ENCODE data around the gene COTL1. TPM values are rescaled to one million over a fixed set of nuclear protein-coding genes. Genes with fewer than 3 reads are reported as not detected.
"Not testable (repeated sequence)": the region's sequence is repeated elsewhere in the genome, so short reads cannot be mapped to it uniquely, and the experiment has no call there.

Gene COTL1
- total RNA-seq, 2 experiments from 2014 or later: 837 to 887 TPM

DNA sequence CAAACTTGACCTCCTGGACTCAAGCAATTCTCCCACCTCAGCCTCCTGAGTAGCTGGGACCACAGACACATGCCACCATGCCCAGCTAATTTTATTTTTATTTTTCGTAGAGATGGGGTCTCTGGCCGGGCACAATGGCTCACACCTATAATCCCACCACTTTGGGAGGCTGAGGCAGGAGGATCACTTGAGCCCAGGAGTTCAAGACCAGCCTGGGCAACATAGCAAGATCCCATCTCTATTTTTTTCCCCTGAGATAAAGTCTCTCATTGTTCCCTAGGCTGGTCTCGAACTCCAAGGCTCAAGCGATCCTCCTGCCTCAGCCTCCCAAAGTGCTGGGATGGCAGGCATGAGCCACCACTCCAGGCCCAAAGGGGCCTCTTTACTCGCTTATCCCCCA lies 59.0 kb downstream of the COTL1 start:
- ATAC-seq; H3K27me3 Mint-ChIP-seq (ENCODE audit: low read depth); CTCF ChIA-PET: not testable (repeated sequence)

DNA sequence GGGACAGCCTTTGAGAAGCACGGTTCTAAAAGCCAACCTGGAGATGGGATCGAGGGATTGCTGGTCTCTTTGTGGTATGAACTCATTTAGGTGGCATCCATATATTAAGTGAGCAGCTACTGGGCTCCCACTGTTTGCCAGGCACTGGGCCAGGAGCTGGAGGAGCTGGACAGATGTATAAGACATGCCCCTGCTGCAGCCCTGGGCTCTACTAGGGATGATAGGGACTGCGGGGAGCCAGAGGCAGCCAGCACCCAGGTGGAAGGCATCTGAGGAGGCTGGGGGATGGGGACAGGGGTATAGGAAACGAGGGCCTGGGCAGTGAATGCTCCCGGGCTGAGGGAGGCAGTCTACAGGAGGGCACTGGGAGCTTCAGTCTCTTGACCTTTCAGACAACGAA lies 60.4 kb downstream of the COTL1 start:
- Mint-ChIP-seq H3K27me3 (ENCODE audit: low read depth) (no peaks in the 10 kb centered on the region), H3K36me3 (ENCODE audit: low read depth) (peaks cover 29% of the 10 kb centered on the region), H3K4me3 (no peak overlapping the region), H3K4me1 (ENCODE audit: low read depth) (peaks cover 33% of the 10 kb centered on the region), H3K27ac (peak overlapping the region; percentile 20), H3K9me3 (ENCODE audit: insufficient read depth) (no peaks in the 10 kb centered on the region)
- CTCF ChIA-PET: interaction anchor here (1.1 to 1.4 kb wide), 3 partner anchors 38 to 181 kb away, joined by 3 to 4 read pairs (median 3); no protein-coding TSS in a partner anchor
- no peak for DNase-seq
- POLR2A ChIA-PET: no interaction called here
- no peak for ATAC-seq

More for the DNA sequence above, 59.0 kb downstream of the COTL1 start:
- Mint-ChIP-seq H3K4me1 (ENCODE audit: low read depth) (peaks cover 33% of the 10 kb centered on the region), H3K36me3 (ENCODE audit: low read depth) (peaks cover 27% of the 10 kb centered on the region)
- not testable (repeated sequence) for DNase-seq; H3K9me3 Mint-ChIP-seq (ENCODE audit: insufficient read depth); H3K4me3 Mint-ChIP-seq; H3K27ac Mint-ChIP-seq
- POLR2A ChIA-PET: interaction anchor here (0.7 kb wide), 1 partner anchor 11 kb away, joined by 3 read pairs; no protein-coding TSS in a partner anchor

DNA sequence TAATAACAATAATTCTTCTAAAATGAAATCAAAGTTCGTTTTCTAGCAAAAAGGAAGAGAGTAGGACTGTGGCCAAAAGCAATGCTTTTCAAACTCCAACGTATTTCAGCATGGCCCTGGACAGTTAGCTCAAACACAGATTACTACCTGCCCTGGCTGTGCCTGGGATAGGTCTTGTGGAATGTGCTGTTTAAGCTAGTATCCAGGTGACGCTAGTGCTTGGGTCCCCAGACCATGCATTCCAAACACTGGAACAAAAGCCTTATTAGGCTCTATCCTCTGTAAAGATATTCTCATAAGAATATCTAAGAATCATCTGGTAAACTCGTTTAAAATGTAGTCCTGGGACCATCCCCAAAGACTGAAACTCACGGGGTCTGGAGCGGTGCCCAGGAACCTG lies 60.8 kb downstream of the COTL1 start:
- Mint-ChIP-seq H3K36me3 (ENCODE audit: low read depth) (peaks cover 29% of the 10 kb centered on the region), H3K4me3 (no peak overlapping the region), H3K4me1 (ENCODE audit: low read depth) (peaks cover 33% of the 10 kb centered on the region), H3K27ac (no peak overlapping the region), H3K9me3 (ENCODE audit: insufficient read depth) (no peaks in the 10 kb centered on the region), H3K27me3 (ENCODE audit: low read depth) (no peaks in the 10 kb centered on the region)
- no peak for ATAC-seq
- POLR2A ChIA-PET: no interaction called here
- DNase-seq: no peak
- CTCF ChIA-PET: interaction anchor here (1.1 to 11.7 kb wide), 4 partner anchors 38 to 181 kb away, joined by 3 to 172 read pairs (median 4); no protein-coding TSS in a partner anchor

DNA sequence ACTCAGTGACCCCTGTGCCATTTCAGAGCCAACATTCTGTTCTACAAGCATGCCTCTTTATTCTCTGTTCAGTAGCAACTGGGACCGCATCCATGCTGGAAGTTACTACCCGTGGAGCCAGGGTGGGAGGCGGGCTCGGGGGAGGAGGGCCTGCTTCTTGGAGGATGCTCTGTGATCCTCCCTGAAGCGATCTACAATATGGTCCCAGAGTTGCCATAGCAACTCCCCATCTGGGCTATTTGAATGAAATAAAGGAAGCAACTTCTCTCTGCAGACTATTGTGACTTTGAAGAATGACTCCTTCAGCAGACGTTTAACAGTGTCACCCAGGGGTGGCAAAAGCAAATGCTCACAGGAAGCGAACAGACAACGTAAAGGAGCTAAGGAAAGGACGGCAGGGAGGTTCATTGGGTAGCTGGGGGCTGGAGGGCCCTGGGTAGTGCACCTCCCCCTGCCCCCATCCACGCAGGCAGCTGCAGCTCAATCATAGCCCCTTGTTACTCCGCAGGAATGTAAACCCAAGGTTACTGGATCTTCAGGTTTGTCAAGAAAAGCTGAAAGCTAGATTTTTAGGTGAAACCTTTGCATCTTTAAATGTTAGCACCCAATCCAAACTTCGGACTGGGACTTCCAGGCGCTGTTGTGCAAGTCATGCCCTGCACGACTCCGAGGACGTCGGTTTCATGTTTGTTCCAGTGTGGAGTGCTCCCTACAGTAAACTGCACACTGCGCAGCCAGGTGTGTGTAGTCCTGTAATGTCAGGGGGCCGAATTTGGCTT lies 62.3 kb downstream of the COTL1 start:
- no peak overlapping the region for H3K4me3 Mint-ChIP-seq
- H3K4me1 Mint-ChIP-seq (ENCODE audit: low read depth): peaks cover 35% of the 10 kb centered on the region
- H3K27me3 Mint-ChIP-seq (ENCODE audit: low read depth): no peaks in the 10 kb centered on the region
- ATAC-seq (no peak), DNase-seq (no peak)
- CTCF ChIA-PET: interaction anchor here (0.6 to 11.7 kb wide), 7 partner anchors 12 to 183 kb away, joined by 3 to 172 read pairs (median 5); no protein-coding TSS in a partner anchor
- H3K9me3 Mint-ChIP-seq (ENCODE audit: insufficient read depth): no peaks in the 10 kb centered on the region
- H3K36me3 Mint-ChIP-seq (ENCODE audit: low read depth): peaks cover 31% of the 10 kb centered on the region
- peak overlapping the region; percentile 53 for H3K27ac Mint-ChIP-seq
- POLR2A ChIA-PET: interaction anchor here (3.1 kb wide), 1 partner anchor 41 kb away, joined by 26 read pairs; no protein-coding TSS in a partner anchor

DNA sequence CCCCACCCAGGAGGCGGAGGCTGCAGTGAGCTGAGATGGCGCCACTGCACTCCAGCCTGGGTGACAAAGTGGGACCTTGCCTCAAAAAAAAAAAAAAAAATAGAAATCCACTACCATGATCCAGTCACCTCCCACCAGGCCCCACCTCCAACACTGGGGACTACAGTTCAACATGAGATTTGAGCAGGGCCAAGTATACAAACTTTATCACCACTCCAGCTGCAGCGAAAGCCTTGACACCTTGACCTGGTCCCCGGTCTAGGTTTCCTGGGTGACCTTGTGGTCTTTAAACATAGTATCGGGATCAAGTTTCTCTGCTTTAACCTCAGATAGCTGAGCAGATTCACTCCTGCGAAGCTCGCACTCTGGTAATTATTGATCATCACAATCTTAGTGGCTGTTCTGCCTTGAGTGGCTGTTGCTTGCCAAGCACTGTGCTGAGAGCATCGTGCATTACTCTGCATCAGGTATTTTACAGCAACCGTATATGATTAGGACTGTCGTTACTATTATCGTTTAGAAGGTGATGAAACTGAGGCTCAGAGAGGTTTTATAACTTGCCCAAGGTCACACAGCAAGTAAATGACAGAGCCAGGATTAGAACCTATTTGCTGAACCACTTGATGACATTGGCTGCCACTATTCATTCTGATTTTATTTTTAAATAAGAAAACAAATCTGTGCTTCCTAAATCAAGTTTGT lies 63.1 kb downstream of the COTL1 start:
- ChIA-PET CTCF (interaction anchor here (0.6 to 11.7 kb wide), 11 partner anchors 9 to 191 kb away, joined by 3 to 172 read pairs (median 5); no protein-coding TSS in a partner anchor), POLR2A (interaction anchor here (0.7 to 4.0 kb wide), 17 partner anchors 9 to 66 kb away, joined by 3 to 35 read pairs (median 5); partner anchors contain the start of gene COTL1)
- peaks cover 36% of the 10 kb centered on the region for H3K36me3 Mint-ChIP-seq (ENCODE audit: low read depth)
- peak overlapping the region; percentile 93 for H3K27ac Mint-ChIP-seq
- H3K27me3 Mint-ChIP-seq (ENCODE audit: low read depth): no peaks in the 10 kb centered on the region
- ATAC-seq (no peak), DNase-seq (no peak)
- peaks cover 39% of the 10 kb centered on the region for H3K4me1 Mint-ChIP-seq (ENCODE audit: low read depth)
- peak overlapping the region; percentile 100 for H3K4me3 Mint-ChIP-seq
- no peaks in the 10 kb centered on the region for H3K9me3 Mint-ChIP-seq (ENCODE audit: insufficient read depth)

DNA sequence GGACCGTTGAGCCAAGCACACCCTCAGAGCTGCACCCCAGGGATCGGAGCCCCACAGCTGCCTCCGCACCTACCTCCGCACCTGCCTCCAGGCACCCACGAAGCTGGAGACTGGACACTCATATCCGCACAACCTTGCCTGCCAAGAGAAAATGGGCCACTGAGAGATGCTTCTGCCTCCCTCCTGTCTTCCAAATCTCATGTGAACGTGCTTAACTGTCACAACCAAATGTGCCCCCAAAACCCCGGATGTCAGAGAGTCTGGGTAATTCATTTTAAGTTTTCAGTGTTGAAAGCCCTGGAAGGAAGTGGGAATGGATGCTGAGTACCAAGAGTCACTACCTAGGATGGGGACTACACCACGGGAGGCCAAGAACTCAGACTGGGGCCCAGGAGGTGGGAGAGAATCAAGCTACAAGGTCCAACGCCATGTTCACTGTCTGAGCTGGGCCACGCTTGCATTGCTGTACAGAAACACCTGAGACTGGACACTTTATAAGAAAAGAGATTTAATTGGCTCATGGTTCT lies 63.9 kb downstream of the COTL1 start:
- POLR2A ChIA-PET: interaction anchor here (0.7 to 4.0 kb wide), 18 partner anchors 10 to 67 kb away, joined by 3 to 35 read pairs (median 4); partner anchors contain the start of gene COTL1
- Mint-ChIP-seq H3K9me3 (ENCODE audit: insufficient read depth) (no peaks in the 10 kb centered on the region), H3K4me1 (ENCODE audit: low read depth) (peaks cover 44% of the 10 kb centered on the region), H3K27me3 (ENCODE audit: low read depth) (no peaks in the 10 kb centered on the region), H3K27ac (peak overlapping the region; percentile 93), H3K36me3 (ENCODE audit: low read depth) (peaks cover 43% of the 10 kb centered on the region), H3K4me3 (peak overlapping the region; percentile 100)
- peak; percentile 38 for ATAC-seq
- CTCF ChIA-PET: interaction anchor here (0.6 to 11.7 kb wide), 10 partner anchors 10 to 192 kb away, joined by 3 to 172 read pairs (median 5); no protein-coding TSS in a partner anchor
- DNase-seq: peak; percentile 88

DNA sequence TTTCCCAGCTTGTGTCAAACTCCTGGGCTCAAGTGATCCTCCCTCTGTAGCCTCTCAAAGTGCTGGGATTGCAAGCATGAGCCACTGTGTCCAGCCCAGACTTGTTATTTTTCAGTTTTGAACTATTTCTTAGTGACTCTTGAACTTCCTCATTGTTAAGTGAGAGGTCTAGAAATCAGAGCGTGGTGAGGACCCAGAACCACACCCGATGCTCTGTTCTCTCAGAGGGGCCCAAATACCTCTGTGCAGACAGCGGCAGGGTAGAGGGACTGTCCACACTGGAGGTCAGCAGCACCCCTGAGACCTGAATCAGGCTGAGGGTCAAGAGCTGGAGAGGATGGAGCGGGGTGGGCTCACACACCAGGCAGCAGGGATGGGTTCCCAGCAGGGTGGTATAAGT lies 65.7 kb downstream of the COTL1 start:
- Mint-ChIP-seq H3K4me1 (ENCODE audit: low read depth) (peaks cover 49% of the 10 kb centered on the region), H3K27ac (peak overlapping the region; percentile 93), H3K36me3 (ENCODE audit: low read depth) (peaks cover 51% of the 10 kb centered on the region), H3K27me3 (ENCODE audit: low read depth) (no peaks in the 10 kb centered on the region), H3K4me3 (peak overlapping the region; percentile 100), H3K9me3 (ENCODE audit: insufficient read depth) (no peaks in the 10 kb centered on the region)
- ChIA-PET CTCF (interaction anchor here (1.0 to 11.7 kb wide), 4 partner anchors 41 to 70 kb away, joined by 3 to 172 read pairs (median 6); no protein-coding TSS in a partner anchor), POLR2A (interaction anchor here (0.7 to 4.0 kb wide), 11 partner anchors 12 to 65 kb away, joined by 3 to 35 read pairs (median 7); partner anchors contain the start of gene COTL1)
- DNase-seq (peak; percentile 34), ATAC-seq (no peak)

DNA sequence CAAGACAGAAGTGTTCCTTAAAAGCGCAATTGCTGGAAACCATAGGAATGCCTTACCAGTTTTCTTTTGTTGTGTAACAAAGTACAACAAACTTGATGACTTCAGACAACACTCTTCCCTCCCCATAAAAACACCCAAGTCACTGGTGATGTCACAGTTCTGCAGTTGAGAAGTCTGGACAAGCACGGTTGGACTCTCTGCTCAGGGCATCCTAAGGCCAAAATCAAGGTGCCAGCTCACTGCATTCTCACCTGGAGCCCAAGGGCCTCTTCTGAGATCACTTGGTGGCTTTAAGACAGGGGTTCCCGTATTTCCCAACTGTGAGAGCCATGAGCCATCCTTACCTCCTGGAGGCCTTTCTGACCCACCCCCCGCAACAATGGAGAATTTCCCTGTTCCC lies 67.8 kb downstream of the COTL1 start:
- POLR2A ChIA-PET: interaction anchor here (1.4 to 2.5 kb wide), 5 partner anchors 31 to 44 kb away, joined by 5 to 31 read pairs (median 8); no protein-coding TSS in a partner anchor
- ATAC-seq: no peak
- Mint-ChIP-seq H3K4me3 (peak overlapping the region; percentile 86), H3K36me3 (ENCODE audit: low read depth) (peaks cover 67% of the 10 kb centered on the region), H3K4me1 (ENCODE audit: low read depth) (peaks cover 53% of the 10 kb centered on the region), H3K27me3 (ENCODE audit: low read depth) (no peaks in the 10 kb centered on the region), H3K27ac (peak overlapping the region; percentile 98), H3K9me3 (ENCODE audit: insufficient read depth) (no peaks in the 10 kb centered on the region)
- DNase-seq: no peak
- CTCF ChIA-PET: interaction anchor here (0.8 to 11.7 kb wide), 3 partner anchors 30 to 44 kb away, joined by 3 to 172 read pairs (median 13); no protein-coding TSS in a partner anchor

DNA sequence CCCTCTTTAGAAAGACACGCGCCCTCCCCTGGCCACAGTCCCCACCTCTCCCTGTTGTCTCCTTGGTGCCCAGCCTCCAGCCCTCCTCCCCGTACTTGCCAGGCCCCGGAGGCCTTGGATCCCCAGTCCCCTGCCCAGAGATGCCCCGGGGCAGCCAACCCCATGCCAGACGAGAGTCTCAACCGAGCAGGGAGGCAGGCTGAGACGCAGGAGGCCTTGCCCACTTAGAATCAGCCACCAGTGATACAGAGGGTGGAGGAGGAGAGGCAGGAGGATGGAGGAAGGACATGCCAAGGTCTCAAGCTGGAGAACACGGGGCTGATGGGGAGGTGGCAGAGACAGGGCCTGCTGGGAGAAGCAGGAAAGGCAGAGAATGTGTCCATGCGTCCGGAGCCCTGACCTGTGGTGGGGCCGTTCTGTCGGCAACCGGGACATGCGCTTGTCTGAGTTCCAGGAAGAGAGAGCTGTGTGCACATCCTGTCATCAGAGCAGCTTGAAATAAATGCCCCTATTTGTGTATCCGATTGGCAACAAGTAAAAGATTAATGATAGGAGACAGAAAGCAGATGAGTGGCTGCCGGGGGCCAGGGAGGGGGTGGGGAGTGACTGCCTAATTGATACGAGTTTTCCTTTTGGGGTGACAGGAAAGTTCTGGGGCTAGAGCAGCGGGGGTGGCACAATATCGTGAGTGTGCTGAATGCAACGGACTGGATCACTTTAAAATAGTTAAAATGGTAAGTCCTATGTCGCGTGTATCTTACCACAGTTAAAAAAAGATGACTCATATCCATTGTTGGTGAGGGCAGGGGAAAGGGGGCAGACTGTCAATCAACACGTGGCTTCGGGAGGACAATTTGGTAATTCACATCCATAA lies 68.7 kb downstream of the COTL1 start:
- H3K27me3 Mint-ChIP-seq (ENCODE audit: low read depth): no peaks in the 10 kb centered on the region
- H3K36me3 Mint-ChIP-seq (ENCODE audit: low read depth): peaks cover 73% of the 10 kb centered on the region
- no peaks in the 10 kb centered on the region for H3K9me3 Mint-ChIP-seq (ENCODE audit: insufficient read depth)
- peaks cover 52% of the 10 kb centered on the region for H3K4me1 Mint-ChIP-seq (ENCODE audit: low read depth)
- ATAC-seq (peak; percentile 54), DNase-seq (peak; percentile 75)
- H3K4me3 Mint-ChIP-seq: peak overlapping the region; percentile 86
- ChIA-PET CTCF (interaction anchor here (0.7 to 11.7 kb wide), 13 partner anchors 9 to 181 kb away, joined by 3 to 172 read pairs (median 3); no protein-coding TSS in a partner anchor), POLR2A (interaction anchor here (0.7 to 2.5 kb wide), 15 partner anchors 9 to 500 kb away, joined by 3 to 31 read pairs (median 4); no protein-coding TSS in a partner anchor)
- H3K27ac Mint-ChIP-seq: peak overlapping the region; percentile 98

DNA sequence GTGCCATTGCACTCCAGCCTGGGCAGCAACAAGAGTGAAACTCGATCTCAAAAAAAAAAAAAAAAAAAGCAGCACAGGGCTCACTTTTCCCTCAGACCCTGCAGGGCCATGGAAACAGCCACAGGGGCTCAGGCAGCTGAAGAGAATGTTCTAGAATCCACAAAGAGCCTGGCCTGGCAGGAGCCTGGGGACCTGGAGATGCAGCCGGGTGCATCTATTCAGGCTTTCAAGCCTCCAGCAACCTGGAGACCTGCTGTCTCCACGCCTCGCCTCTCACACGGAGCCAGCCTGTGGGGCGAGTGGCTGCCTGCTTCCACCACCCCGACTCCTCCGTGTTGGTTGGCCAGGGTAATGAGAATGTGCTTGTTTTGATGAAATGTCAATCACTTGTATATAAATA lies 69.4 kb downstream of the COTL1 start:
- H3K4me1 Mint-ChIP-seq (ENCODE audit: low read depth): peaks cover 55% of the 10 kb centered on the region
- H3K27ac Mint-ChIP-seq: peak overlapping the region; percentile 98
- H3K36me3 Mint-ChIP-seq (ENCODE audit: low read depth): peaks cover 71% of the 10 kb centered on the region
- no peaks in the 10 kb centered on the region for H3K9me3 Mint-ChIP-seq (ENCODE audit: insufficient read depth)
- CTCF ChIA-PET: interaction anchor here (1.2 to 11.7 kb wide), 5 partner anchors 24 to 181 kb away, joined by 3 to 172 read pairs (median 6); no protein-coding TSS in a partner anchor
- H3K4me3 Mint-ChIP-seq: peak overlapping the region; percentile 86
- POLR2A ChIA-PET: interaction anchor here (0.8 to 2.5 kb wide), 8 partner anchors 9 to 69 kb away, joined by 3 to 31 read pairs (median 7); no protein-coding TSS in a partner anchor
- H3K27me3 Mint-ChIP-seq (ENCODE audit: low read depth): no peaks in the 10 kb centered on the region
- ATAC-seq (peak; percentile 28), DNase-seq (peak; percentile 35)
